ENCODE results near the gene SGMS1. TPM values are rescaled to one million over a fixed set of nuclear protein-coding genes. Genes with fewer than 3 reads are reported as not detected.
"Not testable (repeated sequence)": the region's sequence is repeated elsewhere in the genome, so short reads cannot be mapped to it uniquely, and the experiment has no call there.

The SGMS1 gene
- polyA plus RNA-seq, 1 of the 3 experiments (the other 2 are of a cell fraction) = 6.3 TPM

- H3K9ac ChIP-seq = no peak overlapping the region
- no peak for TF ChIP-seq FOXJ3 (CRISPR knock-in tag; IDR thresholded peaks at IDR 0.05)
- no peak for TF ChIP-seq RAD21 (IDR thresholded peaks at IDR 0.05; ENCODE audit: low read length)
- H3K9me3 ChIP-seq = no peaks in the 10 kb centered on the region
- H3K36me3 ChIP-seq (replicated peaks in 1 of 2; ENCODE audit: control insufficient read depth in 1 of 2, insufficient read depth in 2 of 2, low read length in 1 of 2) = no peaks in the 10 kb centered on the region
- CTCF ChIA-PET = no interaction called here
- 97% methylated on average over 1 of the region's 1 CpG for WGBS (ENCODE audit: low lambda C conversion rate)
- no peak overlapping the region for H3K4me2 ChIP-seq
- no peak for DNase-seq
- H3K9me2 ChIP-seq = no peaks in the 10 kb centered on the region
- H3K27me3 ChIP-seq (ENCODE audit: insufficient read depth) = no peaks in the 10 kb centered on the region
- no peak overlapping the region for H3K4me3 ChIP-seq (ENCODE audit: low read depth in 2 of 2, low read length in 1 of 2)
- peaks cover 1% of the 10 kb centered on the region for H3F3A ChIP-seq (replicated peaks; ENCODE audit: insufficient read depth)
- peaks cover 0 to 5% of the 10 kb centered on the region in 2 experiments; a peak in 1 of 4 replicates for H3K4me1 ChIP-seq (ENCODE audit: control insufficient read depth in 1 of 2, insufficient read depth in 2 of 2, low read depth in 1 of 2, low read length in 1 of 2)
- POLR2A ChIA-PET = no interaction called here
- H2AFZ ChIP-seq (ENCODE audit: low read depth) = no peak overlapping the region
- no peak overlapping the region for H3K27ac ChIP-seq (ENCODE audit: low read depth in 2 of 2, low read length in 1 of 2)
- H3K79me2 ChIP-seq (ENCODE audit: insufficient read depth) = no peaks in the 10 kb centered on the region
- no peaks in the 10 kb centered on the region for H4K20me1 ChIP-seq (ENCODE audit: insufficient read depth)
Measured at GRCh38 chr10:50426485-50426884, 197.3 kb downstream of the SGMS1 start.

GRCh38 chr10:50425215-50425614 is 198.5 kb downstream of the SGMS1 start:
- WGBS (ENCODE audit: low lambda C conversion rate) = 100% methylated on average over 1 of the region's 1 CpG
- H3K9ac ChIP-seq; H3K27ac ChIP-seq (ENCODE audit: low read depth in 2 of 2, low read length in 1 of 2); H3F3A ChIP-seq (replicated peaks; ENCODE audit: insufficient read depth); H3K36me3 ChIP-seq (replicated peaks in 1 of 2; ENCODE audit: control insufficient read depth in 1 of 2, insufficient read depth in 2 of 2, low read length in 1 of 2); H3K9me2 ChIP-seq; H3K9me3 ChIP-seq; H4K20me1 ChIP-seq (ENCODE audit: insufficient read depth); H3K27me3 ChIP-seq (ENCODE audit: insufficient read depth); H2AFZ ChIP-seq (ENCODE audit: low read depth); POLR2A ChIA-PET; DNase-seq; H3K4me3 ChIP-seq (ENCODE audit: low read depth in 2 of 2, low read length in 1 of 2); H3K4me1 ChIP-seq (ENCODE audit: control insufficient read depth in 1 of 2, insufficient read depth in 2 of 2, low read depth in 1 of 2, low read length in 1 of 2); H3K4me2 ChIP-seq; H3K79me2 ChIP-seq (ENCODE audit: insufficient read depth): not testable (repeated sequence)
- CTCF ChIA-PET = interaction anchor here (0.6 kb wide), 1 partner anchor 856 kb away, joined by 3 read pairs; no protein-coding TSS in a partner anchor

- H3K4me1 ChIP-seq (ENCODE audit: control insufficient read depth in 1 of 2, insufficient read depth in 2 of 2, low read depth in 1 of 2, low read length in 1 of 2) = no peaks in the 10 kb centered on the region
- ChIA-PET POLR2A (no interaction called here), CTCF (no interaction called here)
- no peaks in the 10 kb centered on the region for H3K36me3 ChIP-seq (replicated peaks in 1 of 2; ENCODE audit: control insufficient read depth in 1 of 2, insufficient read depth in 2 of 2, low read length in 1 of 2)
- 91% methylated on average over 3 of the region's 3 CpGs for WGBS (ENCODE audit: low lambda C conversion rate)
- no peaks in the 10 kb centered on the region for H4K20me1 ChIP-seq (ENCODE audit: insufficient read depth)
- no peak overlapping the region for H3K9ac ChIP-seq
- no peak overlapping the region for H3K4me2 ChIP-seq
- H3K9me2 ChIP-seq = no peaks in the 10 kb centered on the region
- no peaks in the 10 kb centered on the region for H3K9me3 ChIP-seq
- no peak for DNase-seq
- H3F3A ChIP-seq (replicated peaks; ENCODE audit: insufficient read depth) = no peaks in the 10 kb centered on the region
- H3K4me3 ChIP-seq (ENCODE audit: low read depth in 2 of 2, low read length in 1 of 2) = no peak overlapping the region
- H2AFZ ChIP-seq (ENCODE audit: low read depth) = no peak overlapping the region
- H3K27ac ChIP-seq (ENCODE audit: low read depth in 2 of 2, low read length in 1 of 2) = no peak overlapping the region
- no peaks in the 10 kb centered on the region for H3K79me2 ChIP-seq (ENCODE audit: insufficient read depth)
- no peaks in the 10 kb centered on the region for H3K27me3 ChIP-seq (ENCODE audit: insufficient read depth)
- TF ChIP-seq IRF3 (IDR thresholded peaks at IDR 0.05; ENCODE audit: low read depth, low read length) (no peak), JUND (IDR thresholded peaks at IDR 0.05) (no peak), FOXM1 (IDR thresholded peaks at IDR 0.05; ENCODE audit: low read depth) (no peak), USF1 (IDR thresholded peaks at IDR 0.05; ENCODE audit: borderline replicate concordance, low read depth) (no peak), GABPA (IDR thresholded peaks at IDR 0.05; ENCODE audit: low read depth) (no peak)
Measured at GRCh38 chr10:50423448-50423847, 200.3 kb downstream of the SGMS1 start.
